22Rv1 (cell line): Measurements from ENCODE around the gene C12orf75.
"Not testable (repeated sequence)": the region's sequence is repeated elsewhere in the genome, so short reads cannot be mapped to it uniquely, and the experiment has no call there.

Experiments used
- H3K27ac ChIP-seq: fragments of 450-650 bp; 2 replicates; pipeline ENCODE4 v1.5.1; 2017
- CTCF ChIP-seq: fragments of 450-650 bp; IDR thresholded peaks from 2 replicates; pipeline ENCODE4 v1.5.1; 2017; ENCODE audit warnings: mild to moderate bottlenecking
- ZFX ChIP-seq: fragments of 450-650 bp; IDR thresholded peaks from 2 replicates; pipeline ENCODE4 v1.6.1; 2017; ENCODE audit warnings: antibody characterized with exemption, borderline replicate concordance

C12orf75 gene

GRCh38 chr12:105296116-105297089 lies 34.1 kb upstream of the C12orf75 start:
- H3K27ac ChIP-seq, result no peak overlapping the region
- TF ChIP-seq ZFX (no peak), CTCF (no peak)

DNA sequence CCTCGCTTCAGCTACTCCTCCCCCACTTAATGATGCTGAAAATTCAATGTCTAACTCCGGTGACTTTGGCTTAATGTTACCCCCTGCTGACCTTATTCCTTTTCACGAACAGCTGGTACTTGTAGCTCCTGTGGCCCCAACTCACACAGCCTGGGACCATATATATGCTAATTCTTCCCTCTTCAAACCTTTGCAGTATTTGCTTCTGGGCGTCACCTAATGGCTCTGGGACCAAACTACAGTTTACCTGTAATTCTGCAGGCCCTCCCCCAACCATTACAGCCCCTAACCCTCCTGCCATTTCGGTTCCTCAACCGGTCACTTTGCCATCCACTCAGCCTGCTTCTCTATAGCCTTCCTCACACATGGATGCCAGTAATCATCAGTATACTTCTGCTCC lies 29.6 kb upstream of the C12orf75 start:
- no peak for TF ChIP-seq ZFX
- TF ChIP-seq CTCF, result no peak
- no peak overlapping the region for H3K27ac ChIP-seq

- H3K27ac ChIP-seq, result no peak overlapping the region
- TF ChIP-seq CTCF, result no peak
- TF ChIP-seq ZFX, result no peak
Observed at GRCh38 chr12:105301696-105302095, 28.8 kb upstream of the C12orf75 start.

- H3K27ac ChIP-seq, result not testable (repeated sequence)
Observed at GRCh38 chr12:105302986-105303385, 27.5 kb upstream of the C12orf75 start.

DNA sequence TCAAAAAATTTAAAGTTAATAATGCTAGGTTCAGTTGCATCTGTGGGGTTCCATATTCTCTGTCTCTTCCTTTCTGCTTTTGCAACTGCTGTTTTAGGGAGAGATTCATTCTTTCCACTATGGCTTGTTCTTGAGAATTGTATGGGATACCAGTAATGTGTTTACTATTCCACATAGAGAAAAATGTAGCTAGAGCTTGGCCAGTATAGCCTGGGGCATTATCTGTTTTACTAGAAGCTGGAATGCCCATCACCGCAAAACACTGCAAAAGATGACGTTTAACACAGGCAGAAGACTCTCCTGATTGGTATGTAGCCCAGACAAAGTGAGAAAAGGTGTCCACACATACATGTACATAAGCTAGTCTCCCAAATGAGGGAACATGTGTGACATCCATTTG lies 25.9 kb upstream of the C12orf75 start:
- not testable (repeated sequence) for H3K27ac ChIP-seq

- H3K27ac ChIP-seq, result not testable (repeated sequence)
Observed at GRCh38 chr12:105307601-105308314, 22.7 kb upstream of the C12orf75 start.

DNA sequence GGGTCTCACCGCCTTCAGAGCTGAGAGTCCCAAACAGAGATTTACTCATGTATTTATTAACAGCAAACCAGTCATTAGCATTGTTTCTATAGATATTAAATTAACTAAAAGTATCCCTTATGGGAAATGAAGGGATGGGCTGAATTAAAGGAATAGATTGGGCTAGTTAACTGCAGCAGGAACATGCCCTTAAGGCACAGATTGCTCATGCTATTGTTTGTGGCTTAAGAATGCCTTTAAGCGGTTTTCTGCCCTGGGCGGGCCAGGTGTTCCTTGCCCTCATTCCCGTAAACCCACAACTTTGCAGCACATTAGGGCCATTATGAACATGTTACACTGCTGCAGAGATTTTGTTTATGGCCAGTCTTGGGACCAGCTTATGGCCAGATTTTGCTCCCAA lies 21.7 kb upstream of the C12orf75 start:
- H3K27ac ChIP-seq, result peak overlapping the region; percentile 58

GRCh38 chr12:105309384-105309783 lies 21.1 kb upstream of the C12orf75 start:
- peak overlapping the region; percentile 58 for H3K27ac ChIP-seq

DNA sequence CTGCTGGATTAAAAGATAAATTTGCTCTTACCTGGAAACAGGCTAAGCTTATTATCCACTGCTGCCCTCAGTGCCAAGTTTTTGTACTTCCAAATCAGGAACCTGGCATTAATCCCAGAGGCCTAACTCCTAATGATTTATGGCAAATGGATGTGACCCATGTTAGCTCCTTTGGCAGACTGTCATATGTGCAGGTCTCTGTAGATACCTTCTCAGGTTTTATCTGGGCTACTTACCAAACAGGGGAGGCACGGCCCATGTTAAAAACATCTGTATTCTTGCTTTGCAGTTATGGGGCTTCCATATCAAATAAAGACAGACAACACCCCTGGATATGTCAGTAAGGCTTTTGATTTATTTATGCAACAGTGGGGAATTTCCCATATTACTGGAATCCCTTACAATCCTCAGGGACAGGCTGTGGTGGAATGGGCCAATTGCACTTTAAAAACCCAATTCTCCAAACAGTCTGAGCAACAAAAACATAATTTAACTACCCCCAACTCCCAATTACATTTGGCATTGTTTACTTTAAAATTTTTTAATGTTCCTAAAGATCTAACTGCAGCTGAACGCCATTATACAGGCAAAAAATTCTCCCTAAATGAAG lies 19.9 kb upstream of the C12orf75 start:
- H3K27ac ChIP-seq, result peak overlapping the region; percentile 58

DNA sequence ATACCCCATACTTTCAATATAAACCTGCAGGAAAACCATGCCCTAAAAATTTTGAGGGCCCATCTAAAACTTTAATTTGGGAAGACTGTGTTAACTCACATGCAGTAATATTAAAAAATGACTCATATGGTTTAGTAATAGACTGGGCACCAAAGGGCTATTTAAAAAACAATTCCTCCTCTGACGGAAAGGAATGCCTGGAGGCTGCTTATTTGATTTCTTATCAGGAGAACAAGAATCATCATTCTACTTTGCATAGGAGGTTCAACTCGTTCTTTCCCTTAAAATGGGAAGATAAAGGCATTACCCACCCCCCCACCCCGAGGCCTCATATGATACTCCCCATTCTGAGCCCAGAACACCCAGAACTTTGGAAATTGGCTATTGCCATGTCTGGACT lies 18.6 kb upstream of the C12orf75 start:
- H3K27ac ChIP-seq, result not testable (repeated sequence)

DNA sequence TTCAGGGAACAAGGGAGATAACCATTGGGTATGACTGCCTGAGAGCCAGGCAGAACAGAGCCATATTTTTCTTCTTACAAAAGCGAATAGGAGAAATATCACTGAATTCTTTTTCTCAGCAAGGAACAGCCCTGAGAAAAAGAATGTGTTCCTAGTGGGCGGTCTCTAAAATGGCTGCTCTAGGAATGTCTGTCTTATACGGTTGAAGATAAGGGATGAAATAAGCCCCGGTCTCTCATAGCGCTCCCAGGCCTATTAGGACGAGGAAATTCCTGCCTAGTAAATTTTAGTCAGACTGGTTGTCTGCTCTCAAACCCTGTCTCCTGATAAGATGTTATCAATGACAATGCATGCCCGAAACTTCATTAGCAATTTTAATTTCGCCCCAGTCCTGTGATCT lies 16.7 kb upstream of the C12orf75 start:
- not testable (repeated sequence) for H3K27ac ChIP-seq
